HUES6 (cell line): ENCODE data around the gene PTHLH.

ENCODE experiments used
- H3K27ac ChIP-seq: 2 replicates; pipeline ENCODE4 v1.7.0; 2013; ENCODE audit warnings: low read depth, mild to moderate bottlenecking, low read length, inconsistent platforms
- H3K27me3 ChIP-seq: 2 replicates; pipeline ENCODE4 v1.6.1; 2013; ENCODE audit warnings: low read length; ENCODE audit not compliant: control insufficient read depth, insufficient read depth
- H3K36me3 ChIP-seq: 2 replicates; pipeline ENCODE4 v1.6.1; 2013; ENCODE audit warnings: low read length; ENCODE audit not compliant: control insufficient read depth, insufficient read depth
- H3K4me1 ChIP-seq: 2 replicates; pipeline ENCODE4 v1.6.1; 2013; ENCODE audit warnings: low read length; ENCODE audit not compliant: control insufficient read depth, insufficient read depth
- H3K4me3 ChIP-seq: 2 replicates; pipeline ENCODE4 v1.5.1; 2013; ENCODE audit warnings: low read depth, low read length
- H3K9ac ChIP-seq: one replicate; pipeline ENCODE4 v1.6.1; 2013; ENCODE audit warnings: mild to moderate bottlenecking, low read length
- H3K9me3 ChIP-seq: 2 replicates; pipeline ENCODE4 v1.6.1; 2013; ENCODE audit warnings: low read depth, low read length; ENCODE audit not compliant: control insufficient read depth, insufficient read depth

PTHLH gene

GRCh38 chr12:27974735-27975221 is 2.2 kb upstream of the PTHLH start:
- H3K9me3 ChIP-seq, result no peaks in the 10 kb centered on the region
- H3K9ac ChIP-seq, result peak overlapping the region; percentile 13
- no peaks in the 10 kb centered on the region for H3K36me3 ChIP-seq
- peak overlapping the region; percentile 71 for H3K4me3 ChIP-seq
- peaks cover 99% of the 10 kb centered on the region for H3K27me3 ChIP-seq
- no peak overlapping the region for H3K27ac ChIP-seq
- peaks cover 20% of the 10 kb centered on the region for H3K4me1 ChIP-seq

GRCh38 chr12:27973487-27973890 is 956 bp upstream of the PTHLH start:
- Histone ChIP-seq H3K9ac (no peak overlapping the region), H3K9me3 (no peaks in the 10 kb centered on the region), H3K4me1 (peaks cover 20% of the 10 kb centered on the region), H3K4me3 (no peak overlapping the region), H3K27ac (no peak overlapping the region), H3K27me3 (peaks cover 100% of the 10 kb centered on the region), H3K36me3 (no peaks in the 10 kb centered on the region)

- H3K27me3 ChIP-seq, result peaks cover 100% of the 10 kb centered on the region
Measured at GRCh38 chr12:27971606-27972005, 927 bp downstream of the PTHLH start.

GRCh38 chr12:27971121-27971489 is 1.4 kb downstream of the PTHLH start:
- no peaks in the 10 kb centered on the region for H3K36me3 ChIP-seq
- peaks cover 99% of the 10 kb centered on the region for H3K27me3 ChIP-seq
- H3K4me1 ChIP-seq, result peaks cover 20% of the 10 kb centered on the region
- H3K27ac ChIP-seq, result no peak overlapping the region
- H3K4me3 ChIP-seq, result peak overlapping the region; percentile 66
- H3K9ac ChIP-seq, result no peak overlapping the region
- H3K9me3 ChIP-seq, result no peaks in the 10 kb centered on the region

More at GRCh38 chr12:27971606-27972005, 927 bp downstream of the PTHLH start:
- Histone ChIP-seq H3K27ac (no peak overlapping the region), H3K36me3 (no peaks in the 10 kb centered on the region), H3K4me3 (peak overlapping the region; percentile 66), H3K9me3 (no peaks in the 10 kb centered on the region), H3K4me1 (peaks cover 20% of the 10 kb centered on the region), H3K9ac (no peak overlapping the region)

GRCh38 chr12:27970401-27971120 is 2.0 kb downstream of the PTHLH start:
- Histone ChIP-seq H3K9me3 (no peaks in the 10 kb centered on the region), H3K36me3 (no peaks in the 10 kb centered on the region), H3K27me3 (peaks cover 98% of the 10 kb centered on the region), H3K9ac (no peak overlapping the region), H3K27ac (no peak overlapping the region), H3K4me3 (peak overlapping the region; percentile 66), H3K4me1 (peaks cover 20% of the 10 kb centered on the region)

GRCh38 chr12:27969624-27970400 is 2.7 kb downstream of the PTHLH start:
- Histone ChIP-seq H3K9ac (no peak overlapping the region), H3K4me1 (peaks cover 18% of the 10 kb centered on the region), H3K27ac (no peak overlapping the region), H3K4me3 (peak overlapping the region; percentile 66), H3K27me3 (peaks cover 97% of the 10 kb centered on the region), H3K36me3 (no peaks in the 10 kb centered on the region), H3K9me3 (no peaks in the 10 kb centered on the region)

GRCh38 chr12:27968972-27969623 is 3.4 kb downstream of the PTHLH start:
- H3K4me3 ChIP-seq, result peak overlapping the region; percentile 66
- H3K9me3 ChIP-seq, result no peaks in the 10 kb centered on the region
- H3K27ac ChIP-seq, result no peak overlapping the region
- H3K9ac ChIP-seq, result no peak overlapping the region
- H3K4me1 ChIP-seq, result peaks cover 14% of the 10 kb centered on the region
- H3K27me3 ChIP-seq, result peaks cover 92% of the 10 kb centered on the region
- no peaks in the 10 kb centered on the region for H3K36me3 ChIP-seq

- Histone ChIP-seq H3K27ac (no peak overlapping the region), H3K9ac (no peak overlapping the region), H3K27me3 (peaks cover 77% of the 10 kb centered on the region), H3K4me1 (peaks cover 4% of the 10 kb centered on the region), H3K9me3 (no peaks in the 10 kb centered on the region), H3K4me3 (no peak overlapping the region), H3K36me3 (no peaks in the 10 kb centered on the region)
Measured at GRCh38 chr12:27967551-27968054, 4.9 kb downstream of the PTHLH start.

GRCh38 chr12:27966870-27967269 is 5.7 kb downstream of the PTHLH start:
- peaks cover 70% of the 10 kb centered on the region for H3K27me3 ChIP-seq
- H3K27ac ChIP-seq, result no peak overlapping the region
- H3K9ac ChIP-seq, result no peak overlapping the region

GRCh38 chr12:27965966-27966365 is 6.6 kb downstream of the PTHLH start:
- Histone ChIP-seq H3K27me3 (peaks cover 61% of the 10 kb centered on the region), H3K36me3 (no peaks in the 10 kb centered on the region), H3K4me1 (no peaks in the 10 kb centered on the region; the same call in none of the 2 replicates), H3K9me3 (no peaks in the 10 kb centered on the region), H3K4me3 (no peak overlapping the region), H3K9ac (no peak overlapping the region), H3K27ac (no peak overlapping the region)

More at GRCh38 chr12:27966870-27967269, 5.7 kb downstream of the PTHLH start:
- H3K9me3 ChIP-seq, result no peaks in the 10 kb centered on the region
- peaks cover 4% of the 10 kb centered on the region for H3K4me1 ChIP-seq
- no peaks in the 10 kb centered on the region for H3K36me3 ChIP-seq
- no peak overlapping the region for H3K4me3 ChIP-seq
